ENCODE data around the gene ATL2. TPM values are rescaled to one million over a fixed set of nuclear protein-coding genes. Genes with fewer than 3 reads are reported as not detected.
"Not testable (repeated sequence)": the region's sequence is repeated elsewhere in the genome, so short reads cannot be mapped to it uniquely, and the experiment has no call there.

ATL2 gene
- total RNA-seq, result 10 to 100 TPM; 57.6 to 58.0 TPM
- long read RNA-seq, transcript ATL2-201 (13 exons, 2,868 nt), result major isoform, 39 of 51 reads
- long read RNA-seq, partial matches to known transcripts, result 4 of 51 reads
- long read RNA-seq, other reads (novel, unspliced or antisense), result 8 of 51 reads

- peak; percentile 86 for ATAC-seq
- DNase-seq, result peak; percentile 97
- intact Hi-C loops (cut with DNase I, micrococcal nuclease), result no loop called here
Observed at GRCh38 chr2:38377050-38377828, at the start of gene ATL2. TSS of gene ATL2 (minus strand) at chr2:38377273. CDS start at chr2:38377260, 13 bp downstream.

GRCh38 chr2:38423763-38424162, 46.7 kb upstream of the ATL2 start:
- intact Hi-C loops (cut with DNase I, micrococcal nuclease), result no loop called here
- no peak for DNase-seq
- ATAC-seq, result no peak

- intact Hi-C loops (cut with DNase I, micrococcal nuclease), result no loop called here
- ATAC-seq, result no peak
- no peak for DNase-seq
Observed at GRCh38 chr2:38421274-38422056, 44.4 kb upstream of the ATL2 start.

- ATAC-seq (no peak), DNase-seq (no peak)
- intact Hi-C loops (cut with DNase I, micrococcal nuclease), result no loop called here
Observed at GRCh38 chr2:38419499-38419898, 42.4 kb upstream of the ATL2 start.

- intact Hi-C loops (cut with DNase I, micrococcal nuclease), result no loop called here
- no peak for ATAC-seq
- no peak for DNase-seq
Observed at GRCh38 chr2:38418735-38419134, 41.7 kb upstream of the ATL2 start.

GRCh38 chr2:38417745-38418689, 40.9 kb upstream of the ATL2 start:
- intact Hi-C loops (cut with DNase I, micrococcal nuclease), result no loop called here
- DNase-seq, result no peak
- ATAC-seq, result no peak

- no peak for DNase-seq
- ATAC-seq, result no peak
- intact Hi-C loops (cut with DNase I, micrococcal nuclease), result no loop called here
Observed at GRCh38 chr2:38416296-38417036, 39.4 kb upstream of the ATL2 start.

- intact Hi-C loops (cut with DNase I, micrococcal nuclease), result no loop called here
- ATAC-seq, result no peak
- no peak for DNase-seq
Observed at GRCh38 chr2:38415728-38416291, 38.7 kb upstream of the ATL2 start.

GRCh38 chr2:38415023-38415422, 38.0 kb upstream of the ATL2 start:
- intact Hi-C loops (cut with DNase I, micrococcal nuclease), result no loop called here
- DNase-seq (no peak), ATAC-seq (no peak)

- ATAC-seq, DNase-seq: not testable (repeated sequence)
Observed at GRCh38 chr2:38412235-38412871, 35.3 kb upstream of the ATL2 start.

GRCh38 chr2:38409156-38410102, 32.4 kb upstream of the ATL2 start:
- DNase-seq, result no peak
- ATAC-seq, result no peak
- intact Hi-C loops (cut with DNase I, micrococcal nuclease), result no loop called here

More at GRCh38 chr2:38412235-38412871, 35.3 kb upstream of the ATL2 start:
- intact Hi-C loops (cut with DNase I, micrococcal nuclease), result not testable (repeated sequence)

- DNase-seq (peak in 1 of 2 donors; percentile 35), ATAC-seq (peak; percentile 98)
- intact Hi-C loops (cut with DNase I, micrococcal nuclease), result no loop called here
Observed at GRCh38 chr2:38407111-38407682, 30.1 kb upstream of the ATL2 start.

GRCh38 chr2:38406597-38407110, 29.6 kb upstream of the ATL2 start:
- DNase-seq (no peak), ATAC-seq (no peak)
- intact Hi-C loops (cut with DNase I, micrococcal nuclease), result no loop called here

- ATAC-seq (no peak), DNase-seq (no peak)
- intact Hi-C loops (cut with DNase I, micrococcal nuclease), result no loop called here
Observed at GRCh38 chr2:38405917-38406596, 29.0 kb upstream of the ATL2 start.

GRCh38 chr2:38400513-38400912, 23.4 kb upstream of the ATL2 start:
- no peak for DNase-seq
- ATAC-seq, result no peak
- intact Hi-C loops (cut with DNase I, micrococcal nuclease), result no loop called here

Measured in left colon (tissue), 2 donors.